GM10847 (cell line): Measurements from ENCODE around the gene PEX11A.

Experiments used
- POLR2A ChIP-seq: IDR thresholded peaks from 2 replicates; pipeline ENCODE4 v1.6.1; 2011; ENCODE audit not compliant: insufficient read length; ENCODE audit errors: extremely low read depth

The PEX11A gene

GRCh38 chr15:89685995-89686394, 4.6 kb downstream of the PEX11A start:
- TF ChIP-seq POLR2A = no peak

- TF ChIP-seq POLR2A = no peak
Observed at GRCh38 chr15:89681146-89681545, 9.4 kb downstream of the PEX11A start.

- no peak for TF ChIP-seq POLR2A
Observed at GRCh38 chr15:89680282-89680873, 10.2 kb downstream of the PEX11A start.

GRCh38 chr15:89679212-89679611, 11.3 kb downstream of the PEX11A start, which contains the start of gene PLIN1:
TSS of gene PLIN1 (minus strand) at chr15:89679367. CDS start at chr15:89677489, 1,878 bp downstream.
- no peak for TF ChIP-seq POLR2A

- TF ChIP-seq POLR2A = no peak
Observed at GRCh38 chr15:89677381-89677780, 13.2 kb downstream of the PEX11A start.

- no peak for TF ChIP-seq POLR2A
Observed at GRCh38 chr15:89675606-89676005, 14.9 kb downstream of the PEX11A start.

- TF ChIP-seq POLR2A = no peak
Observed at GRCh38 chr15:89674526-89674925, 16.0 kb downstream of the PEX11A start.

- TF ChIP-seq POLR2A = no peak
Observed at GRCh38 chr15:89673165-89673512, 17.4 kb downstream of the PEX11A start.

- no peak for TF ChIP-seq POLR2A
Observed at GRCh38 chr15:89672221-89673164, 18.1 kb downstream of the PEX11A start.

GRCh38 chr15:89671687-89672086, 18.9 kb downstream of the PEX11A start:
- TF ChIP-seq POLR2A = no peak

- no peak for TF ChIP-seq POLR2A
Observed at GRCh38 chr15:89670971-89671560, 19.5 kb downstream of the PEX11A start.

GRCh38 chr15:89669941-89670340, 20.6 kb downstream of the PEX11A start:
- no peak for TF ChIP-seq POLR2A

GRCh38 chr15:89669309-89669865, 21.2 kb downstream of the PEX11A start:
- no peak for TF ChIP-seq POLR2A

- no peak for TF ChIP-seq POLR2A
Observed at GRCh38 chr15:89668171-89668570, 22.4 kb downstream of the PEX11A start.

- no peak for TF ChIP-seq POLR2A
Observed at GRCh38 chr15:89667706-89667960, 22.9 kb downstream of the PEX11A start.
